ENCODE data around the gene ART4.

DNA sequence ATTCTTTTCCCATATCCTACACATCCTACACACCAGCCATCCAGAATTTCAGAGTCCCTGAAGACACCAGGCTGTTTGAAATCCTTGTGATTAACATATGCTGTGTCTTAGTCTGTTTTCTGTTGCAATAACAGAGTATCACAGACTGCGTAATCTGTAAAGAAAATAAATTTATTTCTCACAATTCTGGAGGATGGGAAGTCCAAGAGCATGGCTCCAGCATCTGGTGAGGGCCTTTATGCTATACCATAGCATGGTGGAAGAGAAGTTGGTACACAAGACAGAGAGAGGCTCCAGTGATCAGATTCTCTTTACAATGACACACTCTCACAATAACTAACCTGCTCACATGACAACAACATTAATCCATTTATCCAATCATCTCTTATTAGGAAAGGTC lies 4.1 kb downstream of the ART4 start:
- TF ChIP-seq, protein P1, sequence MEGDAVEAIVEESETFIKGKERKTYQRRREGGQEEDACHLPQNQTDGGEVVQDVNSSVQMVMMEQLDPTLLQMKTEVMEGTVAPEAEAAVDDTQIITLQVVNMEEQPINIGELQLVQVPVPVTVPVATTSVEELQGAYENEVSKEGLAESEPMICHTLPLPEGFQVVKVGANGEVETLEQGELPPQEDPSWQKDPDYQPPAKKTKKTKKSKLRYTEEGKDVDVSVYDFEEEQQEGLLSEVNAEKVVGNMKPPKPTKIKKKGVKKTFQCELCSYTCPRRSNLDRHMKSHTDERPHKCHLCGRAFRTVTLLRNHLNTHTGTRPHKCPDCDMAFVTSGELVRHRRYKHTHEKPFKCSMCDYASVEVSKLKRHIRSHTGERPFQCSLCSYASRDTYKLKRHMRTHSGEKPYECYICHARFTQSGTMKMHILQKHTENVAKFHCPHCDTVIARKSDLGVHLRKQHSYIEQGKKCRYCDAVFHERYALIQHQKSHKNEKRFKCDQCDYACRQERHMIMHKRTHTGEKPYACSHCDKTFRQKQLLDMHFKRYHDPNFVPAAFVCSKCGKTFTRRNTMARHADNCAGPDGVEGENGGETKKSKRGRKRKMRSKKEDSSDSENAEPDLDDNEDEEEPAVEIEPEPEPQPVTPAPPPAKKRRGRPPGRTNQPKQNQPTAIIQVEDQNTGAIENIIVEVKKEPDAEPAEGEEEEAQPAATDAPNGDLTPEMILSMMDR (conservative IDR thresholded peaks at IDR 0.05) = no peak
- TF ChIP-seq ZFX (IDR thresholded peaks at IDR 0.05) = no peak
